NK-92 treated with Interleukin-12 subunit alpha and Interleukin-12 subunit beta, amount 100 ng/mL, for 24 hours (cell line): ENCODE results near the gene ANKRD53.

Experiments
- DNase-seq: peaks from one replicate; lab custom pipeline; 2025; lab: John Stamatoyannopoulos, UW

The ANKRD53 gene

GRCh38 chr2:70978341-70979179 is at the start of gene ANKRD53:
Gene ANKRD53 (plus strand): TSS chr2:70978630. CDS start chr2:70978646, 16 bp downstream.
- DNase-seq = no peak

GRCh38 chr2:70930371-70931329 is 47.8 kb upstream of the ANKRD53 start:
- DNase-seq = no peak

- no peak for DNase-seq
Measured at GRCh38 chr2:70931376-70932000, 46.9 kb upstream of the ANKRD53 start.

- DNase-seq = no peak
Measured at GRCh38 chr2:70932631-70933230, 45.7 kb upstream of the ANKRD53 start.

- no peak for DNase-seq
Measured at GRCh38 chr2:70934981-70935380, 43.4 kb upstream of the ANKRD53 start.

- no peak for DNase-seq
Measured at GRCh38 chr2:70935468-70936164, 42.8 kb upstream of the ANKRD53 start, which contains the start of gene ATP6V1B1. Gene ATP6V1B1 (plus strand): TSS chr2:70935900. CDS start chr2:70935955, 55 bp downstream.

GRCh38 chr2:70936165-70936978 is 42.1 kb upstream of the ANKRD53 start:
- no peak for DNase-seq

- no peak for DNase-seq
Measured at GRCh38 chr2:70936979-70937811, 41.2 kb upstream of the ANKRD53 start.

- no peak for DNase-seq
Measured at GRCh38 chr2:70937866-70938585, 40.4 kb upstream of the ANKRD53 start.

GRCh38 chr2:70938586-70938950 is 39.9 kb upstream of the ANKRD53 start:
- DNase-seq = no peak

GRCh38 chr2:70939001-70939838 is 39.2 kb upstream of the ANKRD53 start:
- no peak for DNase-seq

- DNase-seq = no peak
Measured at GRCh38 chr2:70939839-70940580, 38.4 kb upstream of the ANKRD53 start.

- no peak for DNase-seq
Measured at GRCh38 chr2:70941186-70941585, 37.2 kb upstream of the ANKRD53 start.

- no peak for DNase-seq
Measured at GRCh38 chr2:70941701-70942100, 36.7 kb upstream of the ANKRD53 start.

GRCh38 chr2:70942396-70943204 is 35.8 kb upstream of the ANKRD53 start:
- no peak for DNase-seq

GRCh38 chr2:70943205-70943871 is 35.1 kb upstream of the ANKRD53 start:
- DNase-seq = no peak
